Measurements from ENCODE around the gene RYR1. TPM values are rescaled to one million over a fixed set of nuclear protein-coding genes. Genes with fewer than 3 reads are reported as not detected.

Gene RYR1
- total and polyA plus RNA-seq, 4 donors: 2.8 to 7.6 (median 4.0) TPM

GRCh38 chr19:38562096-38562495 lies 128.6 kb downstream of the RYR1 start:
- Histone ChIP-seq H3K36me3 (ENCODE audit: control insufficient read depth in 4 of 4, insufficient read depth in 4 of 4, low read length in 4 of 4) (no peaks in the 10 kb centered on the region), H3K9ac (ENCODE audit: insufficient read depth in 1 of 2, low read length in 2 of 2) (no peak overlapping the region), H3K4me1 (ENCODE audit: control insufficient read depth in 5 of 5, insufficient read depth in 5 of 5, low read length in 5 of 5) (peaks cover 0 to 7% (median 0%) of the 10 kb centered on the region in 5 donors), H3K9me3 (ENCODE audit: control insufficient read depth in 4 of 4, insufficient read depth in 3 of 4, low read length in 3 of 4) (no peaks in the 10 kb centered on the region), H3K27ac (ENCODE audit: low read depth in 1 of 2, low read length in 1 of 2) (no peak overlapping the region), H3K4me3 (no peak overlapping the region), H3K27me3 (ENCODE audit: control insufficient read depth in 3 of 3, insufficient read depth in 3 of 3, low read length in 2 of 3) (peaks cover 0 to 13% (median 9%) of the 10 kb centered on the region in 3 donors)
- TF ChIP-seq, protein P1, sequence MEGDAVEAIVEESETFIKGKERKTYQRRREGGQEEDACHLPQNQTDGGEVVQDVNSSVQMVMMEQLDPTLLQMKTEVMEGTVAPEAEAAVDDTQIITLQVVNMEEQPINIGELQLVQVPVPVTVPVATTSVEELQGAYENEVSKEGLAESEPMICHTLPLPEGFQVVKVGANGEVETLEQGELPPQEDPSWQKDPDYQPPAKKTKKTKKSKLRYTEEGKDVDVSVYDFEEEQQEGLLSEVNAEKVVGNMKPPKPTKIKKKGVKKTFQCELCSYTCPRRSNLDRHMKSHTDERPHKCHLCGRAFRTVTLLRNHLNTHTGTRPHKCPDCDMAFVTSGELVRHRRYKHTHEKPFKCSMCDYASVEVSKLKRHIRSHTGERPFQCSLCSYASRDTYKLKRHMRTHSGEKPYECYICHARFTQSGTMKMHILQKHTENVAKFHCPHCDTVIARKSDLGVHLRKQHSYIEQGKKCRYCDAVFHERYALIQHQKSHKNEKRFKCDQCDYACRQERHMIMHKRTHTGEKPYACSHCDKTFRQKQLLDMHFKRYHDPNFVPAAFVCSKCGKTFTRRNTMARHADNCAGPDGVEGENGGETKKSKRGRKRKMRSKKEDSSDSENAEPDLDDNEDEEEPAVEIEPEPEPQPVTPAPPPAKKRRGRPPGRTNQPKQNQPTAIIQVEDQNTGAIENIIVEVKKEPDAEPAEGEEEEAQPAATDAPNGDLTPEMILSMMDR (IDR thresholded peaks at IDR 0.05; ENCODE audit: control extremely low read depth, extremely low read depth): no peak
- 67 to 68% methylated on average over 6 of the region's 6 CpGs for WGBS, 2 donors
- DNase-seq (no peak), ATAC-seq (ENCODE audit: insufficient read depth, low FRiP score) (no peak)

DNA sequence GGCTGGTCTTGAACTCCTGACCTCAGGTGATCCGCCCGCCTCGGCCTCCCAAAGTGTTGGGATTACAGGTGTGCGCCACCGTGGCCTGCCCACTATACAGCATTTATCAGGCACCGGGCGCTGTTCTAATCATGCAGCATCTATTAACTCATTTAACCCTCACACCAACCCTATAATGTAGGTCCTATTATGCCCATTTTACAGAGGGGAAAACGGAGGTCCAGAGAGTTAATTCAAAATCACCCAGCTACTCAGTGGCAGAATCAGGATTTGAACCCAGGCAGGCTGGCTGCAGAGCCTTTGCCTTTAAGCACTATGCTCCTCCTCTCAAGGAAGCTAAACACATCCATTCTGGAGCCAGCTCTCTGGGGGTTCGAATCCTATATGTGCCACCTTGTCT lies 130.0 kb downstream of the RYR1 start:
- Histone ChIP-seq H3K36me3 (ENCODE audit: control insufficient read depth in 4 of 4, insufficient read depth in 4 of 4, low read length in 4 of 4) (no peaks in the 10 kb centered on the region), H3K9me3 (ENCODE audit: control insufficient read depth in 4 of 4, insufficient read depth in 3 of 4, low read length in 3 of 4) (no peaks in the 10 kb centered on the region), H3K27ac (ENCODE audit: low read depth in 1 of 2, low read length in 1 of 2) (no peak overlapping the region), H3K9ac (ENCODE audit: insufficient read depth in 1 of 2, low read length in 2 of 2) (no peak overlapping the region), H3K4me1 (ENCODE audit: control insufficient read depth in 5 of 5, insufficient read depth in 5 of 5, low read length in 5 of 5) (peaks cover 0 to 5% (median 0%) of the 10 kb centered on the region in 5 donors), H3K4me3 (no peak overlapping the region), H3K27me3 (ENCODE audit: control insufficient read depth in 3 of 3, insufficient read depth in 3 of 3, low read length in 2 of 3) (peaks cover 0 to 13% (median 9%) of the 10 kb centered on the region in 3 donors)
- TF ChIP-seq, protein P1 (IDR thresholded peaks at IDR 0.05; ENCODE audit: control extremely low read depth, extremely low read depth): no peak
- WGBS, 2 donors: 91 to 96% methylated on average over 9 of the region's 9 CpGs
- no peak for DNase-seq
- no peak for ATAC-seq (ENCODE audit: insufficient read depth, low FRiP score)

DNA sequence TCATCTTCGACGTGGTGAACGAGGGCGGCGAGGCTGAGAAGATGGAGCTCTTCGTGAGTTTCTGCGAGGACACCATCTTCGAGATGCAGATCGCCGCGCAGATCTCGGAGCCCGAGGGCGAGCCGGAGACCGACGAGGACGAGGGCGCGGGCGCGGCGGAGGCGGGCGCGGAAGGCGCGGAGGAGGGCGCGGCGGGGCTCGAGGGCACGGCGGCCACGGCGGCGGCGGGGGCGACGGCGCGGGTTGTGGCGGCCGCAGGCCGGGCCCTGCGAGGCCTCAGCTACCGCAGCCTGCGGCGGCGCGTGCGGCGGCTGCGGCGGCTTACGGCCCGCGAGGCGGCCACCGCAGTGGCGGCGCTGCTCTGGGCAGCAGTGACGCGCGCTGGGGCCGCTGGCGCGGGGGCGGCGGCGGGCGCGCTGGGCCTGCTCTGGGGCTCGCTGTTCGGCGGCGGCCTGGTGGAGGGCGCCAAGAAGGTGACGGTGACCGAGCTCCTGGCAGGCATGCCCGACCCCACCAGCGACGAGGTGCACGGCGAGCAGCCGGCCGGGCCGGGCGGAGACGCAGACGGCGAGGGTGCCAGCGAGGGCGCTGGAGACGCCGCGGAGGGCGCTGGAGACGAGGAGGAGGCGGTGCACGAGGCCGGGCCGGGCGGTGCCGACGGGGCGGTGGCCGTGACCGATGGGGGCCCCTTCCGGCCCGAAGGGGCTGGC lies 131.6 kb downstream of the RYR1 start:
- TF ChIP-seq, protein P1 (IDR thresholded peaks at IDR 0.05; ENCODE audit: control extremely low read depth, extremely low read depth): no peak
- WGBS, 2 donors: 3 to 12% methylated on average over 71 to 111 of the region's 111 CpGs
- Histone ChIP-seq H3K9ac (ENCODE audit: insufficient read depth in 1 of 2, low read length in 2 of 2) (no peak overlapping the region), H3K9me3 (ENCODE audit: control insufficient read depth in 4 of 4, insufficient read depth in 3 of 4, low read length in 3 of 4) (no peaks in the 10 kb centered on the region), H3K27ac (ENCODE audit: low read depth in 1 of 2, low read length in 1 of 2) (peak overlapping the region in 1 of 2 donors; percentile 37), H3K36me3 (ENCODE audit: control insufficient read depth in 4 of 4, insufficient read depth in 4 of 4, low read length in 4 of 4) (no peaks in the 10 kb centered on the region), H3K4me3 (no peak overlapping the region), H3K4me1 (ENCODE audit: control insufficient read depth in 5 of 5, insufficient read depth in 5 of 5, low read length in 5 of 5) (peaks cover 0 to 5% (median 0%) of the 10 kb centered on the region in 5 donors), H3K27me3 (ENCODE audit: control insufficient read depth in 3 of 3, insufficient read depth in 3 of 3, low read length in 2 of 3) (peaks cover 0 to 13% (median 9%) of the 10 kb centered on the region in 3 donors)
- ATAC-seq (ENCODE audit: insufficient read depth, low FRiP score) (peak; percentile 59), DNase-seq (peak in 1 of 3 donors; percentile 16)
